GM12864 (cell line): ENCODE data around the gene ZNF277.
A peak's percentile ranks its signal among the peaks of the same experiment; 100 is the strongest.

Source experiments
- DNase-seq: peaks from one replicate; pipeline ENCODE4 v3.0.0-alpha.2; 2011; ENCODE audit warnings: low read depth
- H3K4me3 ChIP-seq: 2 replicates; pipeline ENCODE4 v1.5.1; 2011; ENCODE audit warnings: mild to moderate bottlenecking, low read depth, low read length, control low read depth
- TF ChIP-seq, protein P1 (sequence below): IDR thresholded peaks from 2 replicates; pipeline ENCODE4 v1.5.1; 2011; ENCODE audit warnings: low read depth, mild to moderate bottlenecking, moderate library complexity, low read length, control low read depth, inconsistent platforms; ENCODE audit errors: missing control alignments

ZNF277 gene

GRCh38 chr7:112207765-112208164, 1.3 kb downstream of the ZNF277 start:
- H3K4me3 ChIP-seq, result peak overlapping the region; percentile 98; the same call in 1 of the 2 replicates
- no peak for DNase-seq
- TF ChIP-seq, protein P1, sequence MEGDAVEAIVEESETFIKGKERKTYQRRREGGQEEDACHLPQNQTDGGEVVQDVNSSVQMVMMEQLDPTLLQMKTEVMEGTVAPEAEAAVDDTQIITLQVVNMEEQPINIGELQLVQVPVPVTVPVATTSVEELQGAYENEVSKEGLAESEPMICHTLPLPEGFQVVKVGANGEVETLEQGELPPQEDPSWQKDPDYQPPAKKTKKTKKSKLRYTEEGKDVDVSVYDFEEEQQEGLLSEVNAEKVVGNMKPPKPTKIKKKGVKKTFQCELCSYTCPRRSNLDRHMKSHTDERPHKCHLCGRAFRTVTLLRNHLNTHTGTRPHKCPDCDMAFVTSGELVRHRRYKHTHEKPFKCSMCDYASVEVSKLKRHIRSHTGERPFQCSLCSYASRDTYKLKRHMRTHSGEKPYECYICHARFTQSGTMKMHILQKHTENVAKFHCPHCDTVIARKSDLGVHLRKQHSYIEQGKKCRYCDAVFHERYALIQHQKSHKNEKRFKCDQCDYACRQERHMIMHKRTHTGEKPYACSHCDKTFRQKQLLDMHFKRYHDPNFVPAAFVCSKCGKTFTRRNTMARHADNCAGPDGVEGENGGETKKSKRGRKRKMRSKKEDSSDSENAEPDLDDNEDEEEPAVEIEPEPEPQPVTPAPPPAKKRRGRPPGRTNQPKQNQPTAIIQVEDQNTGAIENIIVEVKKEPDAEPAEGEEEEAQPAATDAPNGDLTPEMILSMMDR, result no peak

- H3K4me3 ChIP-seq, result no peak overlapping the region
- DNase-seq, result no peak
Observed at GRCh38 chr7:112211348-112211907, 4.9 kb downstream of the ZNF277 start.

DNA sequence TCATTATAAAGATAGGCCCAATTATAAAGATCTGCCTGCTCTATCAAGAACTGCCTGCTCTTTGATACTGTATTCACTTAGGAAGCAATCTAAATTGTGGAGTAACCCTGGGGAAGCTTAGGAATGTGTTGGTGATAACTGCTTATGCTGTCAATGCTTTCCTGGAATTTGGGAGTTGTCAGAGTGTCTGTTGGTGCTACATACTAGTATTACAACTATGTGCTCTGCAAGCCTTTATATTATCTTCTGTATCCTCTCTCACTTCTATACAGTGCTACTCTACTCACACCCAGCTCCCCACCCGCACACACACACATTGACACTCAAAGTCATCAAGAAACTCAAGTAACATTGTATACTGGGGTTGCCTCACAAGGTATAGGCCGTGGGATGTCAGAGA, 6.1 kb downstream of the ZNF277 start:
- DNase-seq, result no peak
- no peak overlapping the region for H3K4me3 ChIP-seq
- TF ChIP-seq, protein P1, result no peak

More at GRCh38 chr7:112211348-112211907, 4.9 kb downstream of the ZNF277 start:
- TF ChIP-seq, protein P1, result no peak

DNA sequence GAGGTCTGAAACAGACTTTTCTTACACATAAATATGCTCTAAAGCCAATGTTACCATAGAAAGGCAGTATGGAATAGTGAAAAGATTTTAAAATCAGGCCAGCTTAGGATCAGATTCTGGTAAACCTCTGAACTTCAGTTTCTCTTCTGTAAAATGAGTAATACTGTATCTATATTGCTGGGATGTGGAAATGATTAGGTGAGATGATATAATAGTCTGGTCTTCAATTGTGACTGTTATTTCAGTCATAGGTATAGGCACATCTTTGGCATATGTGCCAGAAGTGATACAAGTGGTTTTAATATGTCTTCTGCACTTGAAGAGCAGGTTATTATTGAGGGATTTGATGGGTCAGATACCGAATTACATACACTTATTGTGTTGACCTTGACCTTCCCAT, 7.2 kb downstream of the ZNF277 start:
- DNase-seq, result no peak
- H3K4me3 ChIP-seq, result no peak overlapping the region
- TF ChIP-seq, protein P1, result no peak

- no peak overlapping the region for H3K4me3 ChIP-seq
- DNase-seq, result no peak
- TF ChIP-seq, protein P1, result no peak
Observed at GRCh38 chr7:112214268-112214667, 7.8 kb downstream of the ZNF277 start.

DNA sequence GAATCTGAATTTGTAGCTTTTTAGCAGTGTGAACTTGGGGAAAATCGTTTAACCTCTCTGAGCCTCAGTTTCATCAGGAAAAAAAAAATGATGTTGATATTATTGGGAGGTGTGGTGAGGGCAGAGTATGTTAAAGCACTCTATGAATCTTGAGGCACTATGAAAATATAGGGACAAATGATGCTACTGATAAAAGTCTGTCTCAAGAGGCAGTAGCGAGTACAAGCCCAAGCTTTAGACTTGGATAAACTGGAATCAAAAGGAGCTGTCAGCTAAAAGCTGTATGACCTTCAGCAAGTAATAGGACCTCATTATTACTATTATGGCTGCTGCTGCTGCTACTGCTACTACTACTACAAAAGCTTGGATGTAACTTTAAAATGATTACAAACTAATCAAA, 8.4 kb downstream of the ZNF277 start:
- DNase-seq, result no peak
- TF ChIP-seq, protein P1, result no peak
- H3K4me3 ChIP-seq, result no peak overlapping the region

- TF ChIP-seq, protein P1, result no peak
- H3K4me3 ChIP-seq, result no peak overlapping the region
- DNase-seq, result no peak
Observed at GRCh38 chr7:112215787-112216186, 9.3 kb downstream of the ZNF277 start.
